ENCODE measurements around the gene DTNB.

GRCh38 chr2:25470806-25471205, 202.6 kb downstream of the DTNB start:
- no peak for TF ChIP-seq OSR2 (tag by site-specific recombination; IDR thresholded peaks at IDR 0.05)
- TF ChIP-seq ZNF140 (tag by site-specific recombination; IDR thresholded peaks at IDR 0.05), result no peak
- no peak for TF ChIP-seq ZNF335 (tag by site-specific recombination; conservative IDR thresholded peaks at IDR 0.05)
- TF ChIP-seq CTCF (tag by site-specific recombination; IDR thresholded peaks at IDR 0.05), result no peak
- TF ChIP-seq PRDM10 (tag by site-specific recombination; IDR thresholded peaks at IDR 0.05), result no peak
- no peak for TF ChIP-seq KLF9 (tag by site-specific recombination; IDR thresholded peaks at IDR 0.05; ENCODE audit: low read depth)
- TF ChIP-seq OVOL3 (tag by site-specific recombination; IDR thresholded peaks at IDR 0.05), result no peak
- TF ChIP-seq KLF10 (tag by site-specific recombination; IDR thresholded peaks at IDR 0.05), result no peak
- TF ChIP-seq PBX3 (CRISPR knock-in tag; IDR thresholded peaks at IDR 0.05), result no peak
- TF ChIP-seq ZNF133 (tag by site-specific recombination; IDR thresholded peaks at IDR 0.05), result no peak
- no peak for TF ChIP-seq ZBTB44 (tag by site-specific recombination; IDR thresholded peaks at IDR 0.05)
- TF ChIP-seq ZBTB8A (tag by site-specific recombination; IDR thresholded peaks at IDR 0.05), result no peak
- TF ChIP-seq TCF7L2 (IDR thresholded peaks at IDR 0.05; ENCODE audit: borderline replicate concordance, low read depth, low read length), result no peak
